ENCODE results near the gene ETV6.

Gene ETV6

GRCh38 chr12:11697670-11698387, 48.4 kb downstream of the ETV6 start:
- DNase-seq, result no peak

GRCh38 chr12:11698729-11699128, 49.3 kb downstream of the ETV6 start:
- DNase-seq, result no peak

GRCh38 chr12:11701433-11701832, 52.0 kb downstream of the ETV6 start:
- no peak for DNase-seq

- DNase-seq, result no peak
These were observed 53.5 kb downstream of the ETV6 start for GRCh38 chr12:11702959-11703358.

- DNase-seq, result no peak
These were observed 53.9 kb downstream of the ETV6 start for GRCh38 chr12:11703378-11703777.

- no peak for DNase-seq
These were observed 54.6 kb downstream of the ETV6 start for GRCh38 chr12:11704089-11704488.

- DNase-seq, result no peak
These were observed 55.5 kb downstream of the ETV6 start for GRCh38 chr12:11705010-11705409.

GRCh38 chr12:11706509-11707379, 57.3 kb downstream of the ETV6 start:
- DNase-seq, result no peak

GRCh38 chr12:11707535-11707934, 58.1 kb downstream of the ETV6 start:
- no peak for DNase-seq

- DNase-seq, result no peak
These were observed 60.0 kb downstream of the ETV6 start for GRCh38 chr12:11709513-11709912.

- DNase-seq, result no peak
These were observed 61.0 kb downstream of the ETV6 start for GRCh38 chr12:11710431-11710830.

GRCh38 chr12:11710906-11711305, 61.4 kb downstream of the ETV6 start:
- DNase-seq, result no peak

- no peak for DNase-seq
These were observed 62.3 kb downstream of the ETV6 start for GRCh38 chr12:11711651-11712327.

GRCh38 chr12:11712491-11712890, 63.0 kb downstream of the ETV6 start:
- DNase-seq, result no peak

GRCh38 chr12:11713202-11713601, 63.7 kb downstream of the ETV6 start:
- DNase-seq, result no peak

GRCh38 chr12:11714626-11715025, 65.2 kb downstream of the ETV6 start:
- DNase-seq, result no peak

GRCh38 chr12:11715621-11716020, 66.1 kb downstream of the ETV6 start:
- DNase-seq, result no peak

- DNase-seq, result no peak
These were observed 67.5 kb downstream of the ETV6 start for GRCh38 chr12:11716794-11717518.

- DNase-seq, result no peak
These were observed 68.1 kb downstream of the ETV6 start for GRCh38 chr12:11717519-11717961.

- no peak for DNase-seq
These were observed 68.6 kb downstream of the ETV6 start for GRCh38 chr12:11718105-11718504.

GRCh38 chr12:11718768-11719253, 69.3 kb downstream of the ETV6 start:
- DNase-seq, result no peak

GRCh38 chr12:11719678-11720099, 70.2 kb downstream of the ETV6 start:
- no peak for DNase-seq

GRCh38 chr12:11722071-11722470, 72.6 kb downstream of the ETV6 start:
- DNase-seq, result no peak
